Suppressor macrophage (primary cell): ENCODE measurements around the gene GNB1L.
A peak's percentile ranks its signal among the peaks of the same experiment; 100 is the strongest.

Experiments
- DNase-seq, 4 experiments: peaks; one replicate each; pipeline ENCODE4 v3.0.0-alpha.2; 2020 to 2022

The GNB1L gene

DNA sequence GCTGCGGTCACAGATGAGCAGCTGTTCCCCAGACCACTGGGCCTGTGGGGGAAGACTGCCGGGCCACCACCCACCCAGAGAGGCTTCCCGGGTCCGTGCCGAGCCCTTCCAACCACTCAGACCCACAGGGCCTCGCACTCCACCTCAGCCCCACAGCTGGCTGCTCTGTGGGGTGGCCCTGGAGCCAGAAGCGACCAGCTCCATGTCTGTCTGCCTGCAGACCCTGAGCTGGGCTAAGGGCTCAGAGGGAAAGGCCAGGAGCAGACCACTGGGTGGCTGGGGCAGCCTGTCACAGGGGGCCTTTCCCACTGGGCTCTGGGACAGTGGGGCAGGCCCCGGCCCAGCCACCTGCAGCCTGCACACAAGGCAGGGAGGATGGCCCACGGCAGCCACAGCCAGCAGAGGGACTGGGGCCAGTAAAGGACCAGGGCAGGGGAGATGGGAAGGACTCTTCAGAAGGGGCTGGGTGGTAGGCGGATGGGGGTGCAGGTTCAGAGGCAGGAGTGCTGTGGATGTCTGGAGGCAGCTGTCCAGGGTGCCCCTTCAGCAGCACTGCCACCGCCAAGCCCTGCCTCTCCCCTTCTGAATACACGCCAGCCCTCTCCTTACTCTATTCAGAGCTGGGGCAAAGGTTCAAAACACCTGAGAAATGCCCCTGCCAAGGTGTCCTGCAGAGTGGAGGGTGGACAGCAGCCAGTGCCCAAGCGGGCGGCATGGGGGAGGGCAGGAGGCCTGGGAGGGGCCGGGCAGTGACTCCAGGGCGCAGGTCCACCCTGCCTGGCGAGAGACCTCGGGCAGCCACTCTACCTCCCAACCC is 32.2 kb downstream of the GNB1L start:
- peak in 1 of 4 experiments; percentile 1 for DNase-seq

DNA sequence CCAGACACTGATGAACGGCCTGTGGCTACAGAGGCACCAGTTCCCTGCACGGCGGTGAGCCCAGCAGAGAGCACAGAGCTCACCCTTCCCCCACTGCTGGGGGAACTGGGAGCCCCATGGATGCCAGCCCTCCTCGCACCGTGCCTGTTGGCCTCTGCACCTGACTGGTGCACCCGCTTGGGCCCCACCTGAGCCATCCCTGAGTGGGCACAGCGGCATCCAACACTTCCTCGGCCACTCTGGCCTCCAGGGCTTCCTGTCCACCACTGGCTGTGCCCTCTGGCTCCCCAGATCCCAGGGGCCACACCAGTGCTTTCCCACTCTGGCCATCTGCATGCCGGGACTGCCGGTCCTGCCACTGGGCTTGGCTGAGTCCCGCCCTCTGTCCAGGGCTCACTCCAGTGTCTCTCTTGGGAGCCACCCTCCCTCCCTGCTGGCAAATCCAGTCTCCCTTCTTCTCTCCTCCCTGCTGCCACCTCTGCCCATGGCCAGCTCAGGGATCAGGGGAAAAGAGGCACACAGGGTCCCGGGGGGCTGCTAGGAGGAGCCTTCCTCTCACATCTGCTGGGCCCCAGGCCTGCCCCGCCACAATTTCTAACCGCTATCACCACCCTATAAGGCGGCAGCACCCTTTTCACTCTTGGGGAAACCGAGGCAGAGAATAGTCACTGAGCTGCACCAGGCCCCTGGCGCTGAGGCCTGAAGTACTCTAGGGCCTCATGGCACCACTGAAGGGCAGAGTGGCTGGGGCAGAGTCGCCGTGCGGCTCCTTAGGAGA is 33.0 kb downstream of the GNB1L start:
- DNase-seq: peak in 1 of 4 experiments; percentile 2

DNA sequence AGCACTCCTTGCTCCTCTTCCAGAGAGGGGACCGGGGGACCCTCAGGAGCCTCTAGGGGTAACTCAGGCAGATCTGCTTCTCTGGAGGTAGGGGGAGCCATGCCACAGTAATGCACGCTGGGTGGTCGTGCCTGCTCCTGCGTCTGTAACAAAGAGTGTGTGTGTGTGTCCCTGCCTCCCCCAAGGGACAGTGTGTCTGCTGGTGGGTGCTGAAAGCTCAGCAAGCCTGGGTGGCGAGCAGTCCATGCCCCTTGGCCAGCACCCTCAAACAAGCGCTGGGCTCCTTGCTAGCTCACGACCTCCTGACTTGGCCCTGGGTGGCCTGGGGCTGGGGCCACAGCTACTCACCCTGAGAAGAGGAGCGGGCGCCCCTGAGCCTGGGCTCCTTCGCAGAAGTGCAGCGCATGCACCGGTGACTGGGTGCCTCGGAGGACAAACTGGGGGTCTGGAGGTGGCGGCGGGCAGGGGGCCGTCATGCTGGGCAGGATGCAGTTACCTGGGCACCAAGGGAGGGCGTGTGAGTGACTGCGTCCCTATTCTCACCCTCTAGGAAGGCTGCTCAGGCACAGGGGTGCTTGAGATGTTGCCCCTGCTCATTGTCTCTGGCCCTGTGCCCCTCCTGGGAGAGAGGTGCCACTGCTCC is 33.7 kb downstream of the GNB1L start:
- DNase-seq: peak in 1 of 4 experiments; percentile 5

DNA sequence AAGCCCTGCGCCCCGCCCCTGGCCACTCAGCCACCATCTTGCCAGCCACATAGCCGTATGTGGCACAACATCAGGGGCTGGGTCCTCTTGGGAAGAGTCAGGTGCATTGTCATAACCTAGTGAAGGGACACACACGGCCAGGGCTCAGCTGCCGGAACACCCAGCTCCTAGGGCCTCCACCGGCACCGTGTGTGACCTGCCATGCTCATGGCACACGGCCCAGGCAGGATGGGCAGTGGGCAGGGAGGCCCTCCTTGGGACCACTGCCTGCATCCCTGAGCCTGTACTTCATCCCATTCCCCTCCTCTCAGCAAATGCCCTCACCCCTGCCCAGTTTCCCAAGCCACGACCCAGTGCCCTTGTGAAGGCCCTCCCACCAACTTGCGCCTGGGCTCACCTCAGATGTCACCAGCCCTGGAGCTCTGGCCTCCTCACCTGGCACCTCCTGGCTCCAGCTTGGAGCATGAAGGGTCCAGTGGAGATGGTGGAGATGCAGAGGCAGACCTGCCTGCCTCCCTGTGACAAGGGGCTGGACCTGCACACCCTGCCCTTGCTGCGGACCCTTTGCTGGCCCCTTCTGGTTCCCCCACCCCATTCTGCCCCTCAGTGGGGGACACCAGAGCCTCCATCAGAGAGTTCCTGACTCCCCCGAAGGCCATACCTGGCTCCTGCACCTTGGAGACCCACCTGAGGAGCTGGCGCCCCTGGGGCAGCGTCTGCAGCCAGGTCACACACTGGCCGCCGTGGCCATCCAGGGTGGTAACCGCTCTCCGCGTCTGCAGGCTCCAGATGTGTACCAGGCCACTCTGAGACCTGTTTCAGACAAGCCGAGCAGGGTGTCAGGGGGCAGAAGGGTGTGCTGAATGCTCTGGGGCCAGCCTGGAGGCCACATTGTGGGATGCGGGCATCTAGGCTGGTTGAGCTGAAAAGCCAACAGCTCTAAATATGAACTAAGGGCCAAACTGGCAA is 34.5 kb downstream of the GNB1L start:
- DNase-seq: no peak

DNA sequence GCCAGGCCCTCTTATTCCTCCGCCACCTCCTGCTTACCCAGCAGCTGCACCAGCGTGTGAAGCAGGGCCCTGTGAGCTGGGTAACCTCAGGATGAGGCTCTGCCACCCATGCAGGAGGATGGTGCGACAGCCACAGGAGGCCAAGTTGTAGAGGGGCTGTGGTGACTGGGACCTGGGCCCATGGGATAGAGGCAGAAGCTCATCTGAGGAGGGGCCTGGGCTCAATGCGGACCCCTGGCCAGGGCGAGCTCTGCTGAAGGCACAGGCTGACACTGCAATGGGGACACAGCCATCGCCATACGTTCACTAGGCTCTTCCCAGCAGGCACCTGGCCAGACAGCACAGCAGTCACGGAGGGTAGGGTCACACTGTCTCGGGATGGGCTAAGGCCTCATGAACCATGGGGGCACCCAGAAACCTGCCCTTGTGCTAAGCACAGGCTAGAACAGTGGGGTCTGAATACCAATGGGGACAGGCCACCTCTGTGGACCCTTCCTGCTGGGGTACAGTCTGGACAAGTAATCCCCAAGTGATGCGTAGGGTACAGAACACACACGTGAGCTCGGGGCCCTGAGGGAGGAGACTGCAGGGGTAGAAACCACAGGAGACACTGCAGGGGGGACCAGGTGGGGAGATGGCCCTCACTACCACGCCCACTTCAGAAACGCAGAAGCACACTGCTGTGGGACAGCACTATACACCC is 35.3 kb downstream of the GNB1L start:
- no peak for DNase-seq

DNA sequence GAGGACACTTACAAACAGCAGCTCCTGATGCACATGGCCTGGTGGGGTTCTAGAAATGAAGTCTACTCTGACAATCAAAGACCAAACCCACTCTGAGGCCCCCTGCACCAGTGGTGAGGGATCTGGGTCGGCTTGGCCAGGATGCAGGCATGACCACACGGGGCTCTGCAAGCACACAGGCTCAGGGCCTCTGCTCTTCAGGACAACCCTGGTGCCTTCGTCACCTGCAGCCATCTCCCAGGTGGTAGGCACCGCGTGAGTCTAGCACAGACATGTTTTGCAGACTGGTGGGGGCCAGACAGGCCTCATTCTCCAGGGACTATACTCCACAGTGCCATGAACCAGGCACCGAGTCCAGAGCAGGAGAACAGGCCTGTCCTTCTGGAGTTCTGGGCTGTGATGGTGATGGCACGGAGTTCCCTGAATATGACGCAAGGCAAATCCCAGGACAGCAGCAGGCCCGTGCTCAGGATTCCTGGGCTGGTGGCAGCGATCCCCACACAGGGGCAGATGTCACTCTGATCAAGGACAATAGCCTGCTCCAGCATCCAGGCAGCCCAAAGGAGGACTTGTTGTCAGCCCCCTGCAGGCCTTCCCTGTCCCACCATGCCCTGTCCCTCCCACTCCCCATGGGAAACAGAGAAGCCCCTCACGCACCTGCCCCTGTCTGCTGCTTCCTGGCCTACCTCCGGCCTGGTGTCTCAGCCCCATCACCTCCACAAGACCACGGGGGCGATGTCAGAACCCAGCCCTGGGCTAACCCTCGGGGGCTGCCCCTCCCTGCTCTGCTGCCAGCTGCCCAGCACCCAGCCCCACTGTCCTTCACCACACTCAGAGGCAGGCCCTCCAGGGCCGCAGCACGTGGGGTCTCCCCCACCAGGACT is 36.1 kb downstream of the GNB1L start:
- no peak for DNase-seq

DNA sequence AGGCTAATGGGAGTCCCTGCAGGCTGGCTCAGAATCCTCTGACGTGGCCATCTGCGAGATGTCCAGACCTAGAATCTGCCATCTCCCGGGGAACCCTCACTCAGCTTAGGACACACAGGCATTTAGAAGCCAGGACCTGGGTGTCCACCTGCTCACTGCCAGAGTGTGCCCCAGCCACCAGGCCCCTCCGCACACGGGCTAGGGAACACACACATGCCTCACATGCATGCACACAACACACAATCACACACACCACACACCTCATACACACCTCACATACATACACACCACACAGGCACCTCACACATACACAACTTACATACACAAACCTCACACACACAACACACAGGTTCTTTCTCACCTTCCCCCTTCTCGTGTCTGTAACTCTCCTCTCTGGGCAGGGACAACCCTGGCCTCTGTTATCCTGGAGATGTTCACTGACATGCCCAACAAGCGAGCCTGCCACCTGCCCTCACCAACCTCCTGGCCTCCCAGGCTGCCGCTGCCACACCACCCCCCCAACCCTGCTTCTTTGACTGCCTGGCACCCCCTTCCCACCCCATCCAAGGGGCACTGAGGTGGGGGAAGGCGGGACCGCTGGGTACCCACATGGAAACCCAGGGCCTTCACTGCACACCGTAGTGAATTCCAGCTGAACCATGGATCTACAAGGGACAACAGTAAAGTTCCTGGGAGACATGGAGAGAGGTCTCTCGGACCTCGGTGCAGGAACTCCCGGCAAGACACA is 38.1 kb downstream of the GNB1L start:
- no peak for DNase-seq

GRCh38 chr22:19815823-19816290 is 38.8 kb downstream of the GNB1L start:
- DNase-seq: no peak

DNA sequence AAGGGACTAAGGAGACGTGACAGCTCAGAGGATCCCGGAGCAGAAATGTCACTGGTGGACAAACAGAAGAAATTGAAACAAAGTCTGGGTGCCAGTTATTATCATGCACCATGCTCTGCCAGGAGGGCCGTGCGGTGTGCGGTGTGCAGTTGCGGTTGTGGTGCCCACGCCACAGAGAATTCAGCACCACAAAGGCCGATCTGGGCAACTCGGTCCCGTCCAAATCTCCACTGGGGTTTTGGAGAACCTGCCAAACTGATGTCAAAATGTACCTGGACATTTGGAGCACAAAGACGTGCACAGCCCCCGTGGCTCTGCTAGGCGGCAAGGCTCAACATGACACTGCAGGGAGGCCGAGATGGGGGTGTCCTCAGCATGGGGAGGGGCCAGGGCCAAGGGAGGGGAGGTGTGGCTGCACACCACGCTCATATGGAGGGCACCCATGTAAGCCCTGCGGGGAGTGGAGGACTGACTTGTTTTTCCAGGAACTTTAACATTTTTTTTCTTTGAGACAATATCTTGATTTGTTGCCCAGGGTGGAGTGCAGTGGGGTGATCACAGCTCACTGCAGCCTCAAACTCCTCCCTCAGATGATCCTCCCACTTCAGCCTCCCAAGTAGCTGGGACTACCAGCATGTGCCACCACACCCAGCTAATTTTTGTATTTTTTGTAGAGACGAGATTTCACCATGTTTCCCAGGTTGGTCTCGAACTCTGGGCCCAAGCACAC is 39.4 kb downstream of the GNB1L start:
- DNase-seq: no peak

DNA sequence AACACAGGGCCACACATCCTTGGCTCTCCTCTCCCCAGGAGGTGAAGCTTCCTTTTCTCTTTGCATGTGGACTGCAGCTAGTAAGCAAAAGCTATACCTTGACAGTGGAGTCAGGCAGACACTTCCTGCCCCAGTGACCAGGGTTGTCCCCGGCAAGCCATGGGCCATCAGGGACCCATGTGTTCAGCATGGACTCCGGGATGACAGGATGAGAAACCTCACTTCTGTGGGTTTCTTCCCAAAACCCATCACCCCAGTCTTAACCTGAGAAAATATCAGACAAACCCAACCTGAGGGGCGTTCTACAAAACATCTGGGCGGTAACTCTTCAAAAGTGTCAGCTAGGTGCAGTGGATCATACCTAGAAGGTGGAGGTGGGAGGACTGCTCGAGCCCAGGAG is 40.2 kb downstream of the GNB1L start:
- DNase-seq: no peak

DNA sequence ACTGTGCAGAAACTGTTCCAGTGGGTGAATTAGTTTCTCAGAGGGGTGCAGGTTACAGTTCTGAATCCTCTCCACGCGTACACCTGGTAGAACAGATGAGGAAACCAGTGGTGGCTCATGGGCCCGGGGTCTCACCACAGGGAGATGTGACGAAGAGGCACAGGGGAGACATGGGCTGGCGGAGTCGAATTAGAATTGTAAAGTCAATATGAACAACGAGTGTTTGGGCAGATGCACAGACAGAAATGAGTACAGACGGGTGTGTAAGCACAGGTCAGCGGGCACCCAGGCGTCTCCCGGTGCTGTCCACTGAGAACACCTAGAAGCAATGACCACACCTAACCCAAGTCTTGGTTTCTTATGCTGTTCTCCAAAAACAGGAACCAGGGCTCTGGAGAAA is 41.8 kb downstream of the GNB1L start:
- DNase-seq: no peak

GRCh38 chr22:19811811-19812771 is 42.6 kb downstream of the GNB1L start:
- DNase-seq: no peak

DNA sequence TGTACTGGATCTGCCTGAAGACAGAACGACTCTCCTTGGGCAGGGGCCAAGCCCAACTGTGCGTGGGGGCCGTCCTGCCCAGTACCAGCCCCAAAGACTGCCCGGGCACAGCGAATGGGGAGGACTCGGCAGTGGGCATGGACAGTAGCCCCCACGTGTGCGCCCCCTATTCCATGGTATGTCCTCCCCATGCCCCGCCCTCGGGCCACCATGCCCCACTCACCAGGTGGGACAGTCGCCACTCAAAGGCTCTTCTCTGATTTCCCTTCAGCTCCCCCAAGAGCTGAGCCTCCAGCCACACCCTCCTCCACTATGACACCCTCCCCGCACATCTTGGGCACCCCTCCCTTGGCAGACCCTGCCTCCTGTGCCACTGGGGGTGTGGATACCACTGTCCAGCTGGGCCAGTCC is 43.5 kb downstream of the GNB1L start:
- DNase-seq: no peak

GRCh38 chr22:19810381-19811201 is 44.1 kb downstream of the GNB1L start:
- DNase-seq: no peak

GRCh38 chr22:19809741-19810140 is 44.9 kb downstream of the GNB1L start:
- no peak for DNase-seq

DNA sequence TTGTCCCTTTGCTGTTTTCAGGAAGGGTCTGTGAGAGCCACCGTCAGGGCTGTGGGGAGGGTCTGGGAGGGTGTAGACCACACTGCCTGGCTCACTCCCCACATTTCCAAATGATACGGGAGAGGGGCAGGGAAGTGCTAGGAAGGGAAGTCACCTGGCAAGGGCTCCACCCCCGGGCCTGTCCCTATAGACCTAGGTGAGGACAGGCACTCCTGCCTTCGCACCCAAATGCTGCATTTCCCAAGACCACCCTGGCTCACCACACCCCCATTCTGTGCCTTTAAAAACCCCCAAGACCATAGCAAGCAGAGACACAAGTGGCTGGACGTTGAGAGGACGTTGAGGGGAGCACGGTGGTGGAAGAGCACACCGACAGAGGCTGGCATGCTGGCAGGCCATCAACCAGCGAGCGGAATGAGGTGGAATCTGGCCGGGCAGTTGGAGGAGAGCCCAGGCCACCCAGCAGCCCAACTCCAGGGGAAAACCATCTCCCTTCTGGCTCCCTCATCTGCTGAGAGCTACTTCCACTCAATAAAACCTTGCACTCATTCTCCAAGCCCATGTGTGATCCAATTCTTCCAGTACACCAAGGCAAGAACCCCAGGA is 45.7 kb downstream of the GNB1L start:
- DNase-seq: no peak
